Right lobe of liver (tissue), 4 donors: Measurements from ENCODE around the gene REXO1.

Experiments used
- CTCF ChIP-seq, 4 donors: fragments of 200-600 bp in 3 of 4; fragments of 450-650 bp in 1 of 4; IDR thresholded peaks; one replicate each; pipeline versions ENCODE4 v1.5.1 to v1.8.0; 2016 to 2022; ENCODE audit warnings: antibody characterized with exemption in 4 of 4, mild to moderate bottlenecking in 2 of 4
- POLR2A ChIP-seq: fragments of 450-650 bp; IDR thresholded peaks from one replicate; pipeline ENCODE4 v1.6.1; 2017; ENCODE audit warnings: antibody characterized with exemption, mild to moderate bottlenecking
- donor health status: DM: no; HTN: no; CAD: no.
- donor health status: DM: no; HTN: no; CAD: no.
- donor health status: DM: no; HTN: yes; CAD: no.

GRCh38 chr19:1827566-1828278 is 20.6 kb downstream of the REXO1 start:
- TF ChIP-seq POLR2A (no peak), CTCF (IDR thresholded peaks at IDR 0.05) (no peak)
